Urothelium cell line (cell line): ENCODE data around the gene PCBP3.
"Not testable (repeated sequence)": the region's sequence is repeated elsewhere in the genome, so short reads cannot be mapped to it uniquely, and the experiment has no call there.

Source experiments
- DNase-seq: peaks from one replicate; pipeline ENCODE4 v3.0.0; 2011; ENCODE audit warnings: low spot score, mixed read lengths
- FAIRE-seq: peaks from 2 replicates; lab custom pipeline; 2011; peaks lifted over from hg19 to GRCh38; lab: Jason Lieb, UNC

The PCBP3 gene

DNA sequence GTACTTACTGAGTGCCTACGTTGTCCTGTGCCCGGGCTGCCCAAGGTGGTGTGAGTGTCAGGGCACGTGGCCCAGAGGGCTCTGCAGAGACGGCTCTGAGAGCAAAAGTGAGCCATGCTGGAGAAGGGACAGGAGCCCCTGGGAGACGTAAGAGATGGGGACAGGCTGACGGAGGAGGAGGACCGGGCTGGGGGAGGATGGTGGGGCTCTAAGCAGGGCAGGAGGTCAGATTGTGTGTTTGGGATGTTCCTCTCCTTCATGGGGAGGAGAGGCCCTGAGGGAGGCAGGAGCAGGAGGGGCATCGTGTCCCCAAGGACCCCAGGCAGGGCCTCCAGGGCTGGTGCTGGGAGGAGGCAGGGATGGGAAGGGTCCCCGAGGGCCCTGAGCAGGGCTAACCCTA lies 158.9 kb downstream of the PCBP3 start:
- no peak for DNase-seq
- FAIRE-seq = no peak

DNA sequence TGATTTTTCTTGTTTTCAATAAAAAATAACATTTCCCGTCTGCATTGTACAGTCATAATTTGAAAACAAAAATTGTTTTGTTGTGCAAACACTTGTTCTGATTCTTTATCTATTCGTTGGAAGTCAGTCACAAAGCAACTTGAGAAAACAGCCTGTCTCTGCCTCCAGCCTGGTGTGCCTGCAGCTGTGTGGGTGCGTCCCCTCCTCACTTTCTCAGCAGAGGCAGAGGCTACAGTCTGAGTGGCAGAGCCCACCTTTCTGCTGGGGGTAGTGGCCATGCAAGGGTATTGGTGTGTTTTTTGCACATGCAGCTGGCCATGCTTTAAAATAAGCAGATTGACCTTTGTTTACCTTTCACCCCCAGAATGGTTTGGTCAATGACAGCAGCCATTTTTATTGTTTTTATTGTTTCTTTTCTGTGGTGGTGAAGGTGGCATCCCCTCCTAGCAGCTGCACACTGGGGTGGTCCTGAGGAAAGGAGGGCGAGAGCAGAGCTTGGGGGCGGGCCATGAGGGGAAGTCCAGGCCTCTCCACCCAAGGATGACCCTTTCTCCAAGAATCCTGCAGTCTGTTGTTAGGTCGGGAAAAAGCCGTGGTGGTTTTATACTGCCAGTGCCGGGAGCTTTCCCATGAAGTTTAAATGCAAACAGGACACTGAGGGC lies 159.6 kb downstream of the PCBP3 start:
- DNase-seq (no peak), FAIRE-seq (no peak)

DNA sequence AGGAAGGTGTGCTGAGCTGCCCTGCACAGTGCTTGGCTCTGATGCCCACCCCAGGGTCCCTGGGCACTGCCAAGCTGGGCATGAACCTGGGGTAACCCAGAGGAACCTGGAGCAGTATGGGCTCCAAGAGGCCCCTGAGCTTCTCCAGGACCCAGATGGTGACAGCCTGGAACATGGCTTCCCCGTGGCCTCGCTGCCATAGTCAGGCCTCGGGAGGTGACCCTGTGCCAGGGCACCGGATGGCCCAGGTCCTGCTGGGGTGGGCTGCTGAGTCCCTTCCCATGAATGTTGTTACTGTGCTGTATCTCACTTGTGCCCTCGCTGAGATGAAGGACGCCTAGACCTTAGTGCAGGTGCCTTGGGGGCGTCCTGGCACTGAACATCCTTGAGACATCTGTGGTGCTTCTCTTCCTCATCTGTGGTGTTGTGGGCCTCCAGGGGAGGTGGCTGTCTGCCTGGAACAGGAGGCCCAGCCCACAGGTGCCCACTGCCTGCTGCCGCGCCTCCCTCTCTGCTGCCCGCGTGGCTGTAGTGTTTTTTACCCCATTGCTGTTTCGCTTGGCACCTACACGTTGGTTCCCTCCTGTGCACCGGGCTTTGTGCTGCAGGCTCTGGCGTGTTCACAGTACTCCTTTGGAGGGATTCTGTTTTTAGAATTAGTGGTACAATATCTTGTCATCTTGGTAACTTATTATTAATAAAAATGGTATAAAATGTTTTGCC lies 160.3 kb downstream of the PCBP3 start:
- no peak for DNase-seq

DNA sequence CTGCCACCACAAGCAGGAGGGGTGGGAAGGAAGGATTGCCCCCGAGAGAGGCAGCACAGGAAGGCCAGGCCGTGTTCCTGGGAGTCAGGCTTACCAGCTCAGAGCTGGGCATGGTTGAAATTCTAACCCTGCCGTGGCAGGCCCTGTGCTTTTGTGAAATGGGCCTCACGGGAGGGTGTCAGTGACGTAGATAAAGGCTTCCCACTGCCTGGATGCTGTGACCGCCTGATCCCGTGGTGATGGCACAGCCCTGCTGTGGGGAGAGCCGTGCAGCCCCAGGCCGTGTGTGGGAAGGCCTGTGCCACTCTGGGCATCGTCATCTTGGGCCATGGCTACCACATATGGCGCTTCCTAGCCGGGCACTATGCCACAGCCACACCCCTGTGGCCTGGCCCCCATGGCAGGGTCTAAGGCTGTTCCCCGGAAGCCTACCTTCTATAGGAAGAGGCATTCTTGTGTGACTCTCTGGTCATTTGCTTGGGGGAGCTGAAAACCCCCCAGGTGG lies 161.3 kb downstream of the PCBP3 start:
- no peak for FAIRE-seq

More for the DNA sequence above, 160.3 kb downstream of the PCBP3 start:
- no peak for FAIRE-seq

DNA sequence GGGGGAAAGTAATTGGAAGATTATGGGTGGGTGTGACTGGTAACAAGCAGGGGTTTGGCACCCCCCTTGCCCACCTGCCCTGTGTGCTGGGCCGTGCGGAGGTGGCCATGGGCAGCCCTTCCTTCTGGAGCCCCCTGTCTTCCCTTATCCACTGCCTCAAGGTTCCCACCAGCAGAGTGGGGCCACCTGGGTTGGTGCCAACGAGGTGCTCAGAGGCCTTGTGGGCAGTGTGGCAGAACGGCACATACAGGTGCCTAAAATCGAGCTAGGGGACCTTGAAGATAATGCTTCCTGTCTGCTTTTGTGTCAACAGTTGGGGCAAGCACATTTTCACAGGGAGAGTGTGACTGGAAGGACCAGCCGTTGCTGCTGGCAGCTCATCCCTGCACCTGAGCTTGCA lies 161.8 kb downstream of the PCBP3 start:
- FAIRE-seq (no peak), DNase-seq (no peak)

More for the DNA sequence above, 161.3 kb downstream of the PCBP3 start:
- no peak for DNase-seq

DNA sequence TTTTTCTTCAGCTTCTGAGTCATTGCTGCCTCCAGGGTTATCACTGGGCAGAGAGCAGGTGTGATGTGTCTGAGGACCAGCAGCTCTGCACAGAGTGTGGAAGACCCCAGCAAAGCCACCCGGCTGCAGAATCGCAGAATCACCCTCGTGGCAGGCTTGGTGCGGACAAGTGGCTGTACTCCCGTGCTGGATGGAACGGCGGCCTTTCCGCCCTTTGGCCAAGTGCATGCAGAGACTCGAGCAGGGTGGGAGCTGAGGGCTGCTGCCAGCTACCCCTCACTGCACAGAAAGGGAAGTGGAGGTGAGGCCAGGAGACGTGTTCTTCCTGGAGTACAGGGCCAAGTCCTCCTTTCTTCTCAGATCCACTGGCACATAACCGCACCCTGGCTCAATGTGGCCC lies 162.5 kb downstream of the PCBP3 start:
- DNase-seq = no peak
- no peak for FAIRE-seq

DNA sequence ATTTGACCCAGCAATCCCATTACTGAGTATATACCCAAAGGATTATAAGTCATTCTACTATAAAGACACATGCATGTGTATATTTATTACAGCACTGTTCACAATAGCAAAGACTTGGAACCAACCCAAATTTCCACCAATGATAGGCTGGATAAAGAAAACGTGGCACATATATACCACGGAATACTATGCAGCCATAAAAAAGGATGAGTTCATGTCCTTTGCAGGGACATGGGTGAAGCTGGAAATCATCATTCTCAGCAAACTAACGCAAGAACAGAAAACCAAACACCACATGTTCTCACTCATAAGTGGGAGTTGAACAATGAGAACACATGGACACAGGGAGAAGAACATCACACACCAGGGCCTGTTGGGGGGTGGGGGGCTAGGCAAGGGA lies 165.1 kb downstream of the PCBP3 start:
- DNase-seq, FAIRE-seq: not testable (repeated sequence)

DNA sequence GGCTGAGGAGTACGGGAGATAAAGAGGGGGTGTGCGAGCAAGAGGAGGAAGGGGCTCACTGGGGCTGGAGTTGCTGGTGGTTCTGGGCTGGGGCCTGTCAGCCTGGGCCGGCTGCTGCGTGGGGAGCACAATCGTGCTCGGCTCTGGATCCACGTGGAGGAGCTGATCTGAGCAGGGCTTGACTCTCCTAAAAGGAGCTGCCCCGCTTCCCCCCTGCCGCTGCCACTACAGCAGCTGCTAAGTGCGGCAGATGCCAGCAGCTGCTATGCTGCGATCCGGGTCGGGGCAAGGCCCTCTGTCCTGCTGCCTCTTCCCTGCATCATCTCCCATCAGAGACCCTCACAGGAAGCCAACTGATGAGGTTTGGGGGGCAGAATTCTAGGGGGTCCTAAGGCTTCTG lies 165.9 kb downstream of the PCBP3 start:
- DNase-seq = no peak
- no peak for FAIRE-seq

DNA sequence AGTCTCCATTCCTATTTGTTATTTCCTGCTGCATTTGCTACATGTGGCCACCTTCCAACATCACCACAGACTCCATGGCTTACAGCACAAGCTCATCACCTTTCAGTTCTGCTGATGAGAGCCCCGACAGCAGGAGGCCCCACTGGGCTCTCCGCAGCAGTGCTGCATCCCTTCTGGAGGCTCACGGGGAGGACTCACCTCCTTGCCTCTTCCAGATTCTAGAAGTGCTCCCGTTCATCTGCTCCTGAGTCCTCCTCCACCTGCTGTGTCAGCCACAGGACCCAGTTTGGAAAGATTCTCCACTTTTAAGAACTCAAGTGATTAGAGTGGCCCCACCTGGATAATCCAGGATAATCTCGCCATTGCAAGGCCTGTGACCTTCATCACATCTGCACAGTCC lies 167.6 kb downstream of the PCBP3 start:
- FAIRE-seq (no peak), DNase-seq (no peak)

DNA sequence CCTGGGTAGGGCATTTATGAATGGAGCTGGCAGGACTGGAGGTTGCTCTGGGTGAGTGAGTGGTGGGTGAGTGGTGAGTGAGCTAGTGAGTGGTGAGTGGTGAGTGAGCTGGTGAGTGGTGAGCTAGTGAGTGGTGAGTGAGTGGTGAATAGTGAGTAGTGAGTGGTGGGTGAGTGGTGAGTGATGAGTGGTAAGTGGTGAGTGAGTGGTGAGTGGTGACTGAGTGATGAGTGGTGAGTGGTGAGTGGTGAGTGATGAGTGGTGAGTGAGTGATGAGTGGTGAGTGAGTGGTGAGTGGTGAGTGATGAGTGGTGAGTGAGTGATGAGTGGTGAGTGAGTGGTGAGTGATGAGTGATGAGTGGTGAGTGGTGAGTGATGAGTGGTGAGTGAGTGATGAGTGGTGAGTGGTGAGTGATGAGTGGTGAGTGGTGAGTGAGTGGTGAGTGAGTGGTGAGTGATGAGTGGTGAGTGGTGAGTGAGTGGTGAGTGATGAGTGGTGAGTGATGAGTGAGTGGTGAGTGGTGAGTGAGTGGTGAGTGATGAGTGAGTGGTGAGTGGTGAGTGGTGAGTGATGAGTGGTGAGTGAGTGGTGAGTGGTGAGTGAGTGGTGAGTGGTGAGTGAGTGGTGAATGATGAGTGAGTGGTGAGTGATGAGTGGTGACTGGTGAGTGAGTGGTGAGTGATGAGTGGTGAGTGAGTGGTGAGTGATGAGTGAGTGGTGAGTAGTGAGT lies 170.8 kb downstream of the PCBP3 start:
- not testable (repeated sequence) for DNase-seq, FAIRE-seq

DNA sequence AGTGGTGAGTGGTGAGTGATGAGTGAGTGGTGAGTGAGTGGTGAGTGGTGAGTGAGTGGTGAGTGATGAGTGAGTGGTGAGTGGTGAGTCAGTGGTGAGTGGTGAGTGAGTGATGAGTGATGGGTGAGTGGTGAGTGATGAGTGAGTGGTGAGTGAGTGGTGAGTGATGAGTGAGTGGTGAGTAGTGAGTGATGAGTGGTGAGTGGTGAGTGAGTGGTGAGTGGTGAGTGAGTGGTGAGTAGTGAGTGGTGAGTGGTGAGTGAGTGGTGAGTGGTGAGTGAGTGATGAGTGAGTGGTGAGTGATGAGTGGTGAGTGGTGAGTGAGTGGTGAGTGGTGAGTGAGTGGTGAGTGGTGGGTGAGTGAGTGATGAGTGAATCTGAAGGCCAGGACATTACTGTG lies 172.3 kb downstream of the PCBP3 start:
- FAIRE-seq, DNase-seq: not testable (repeated sequence)

DNA sequence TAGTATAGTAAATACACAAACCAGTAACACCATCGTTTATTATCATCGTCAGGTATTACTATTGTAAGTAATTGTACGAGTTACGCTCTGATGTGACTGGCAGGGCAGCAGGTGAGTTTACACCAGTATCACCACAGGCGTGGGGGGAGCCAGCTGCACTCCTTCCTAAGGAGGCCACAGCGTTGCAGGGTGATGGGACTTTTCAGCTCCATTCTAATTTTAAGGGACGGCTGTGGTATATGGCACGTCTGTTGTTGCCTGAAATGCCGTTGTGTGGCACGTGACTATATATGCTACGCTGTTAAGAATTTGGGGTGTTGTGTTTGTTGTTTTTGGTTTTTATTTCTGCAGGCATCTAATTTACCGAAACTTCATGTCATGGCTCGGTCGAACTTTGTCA lies 173.3 kb downstream of the PCBP3 start:
- no peak for DNase-seq
- no peak for FAIRE-seq

DNA sequence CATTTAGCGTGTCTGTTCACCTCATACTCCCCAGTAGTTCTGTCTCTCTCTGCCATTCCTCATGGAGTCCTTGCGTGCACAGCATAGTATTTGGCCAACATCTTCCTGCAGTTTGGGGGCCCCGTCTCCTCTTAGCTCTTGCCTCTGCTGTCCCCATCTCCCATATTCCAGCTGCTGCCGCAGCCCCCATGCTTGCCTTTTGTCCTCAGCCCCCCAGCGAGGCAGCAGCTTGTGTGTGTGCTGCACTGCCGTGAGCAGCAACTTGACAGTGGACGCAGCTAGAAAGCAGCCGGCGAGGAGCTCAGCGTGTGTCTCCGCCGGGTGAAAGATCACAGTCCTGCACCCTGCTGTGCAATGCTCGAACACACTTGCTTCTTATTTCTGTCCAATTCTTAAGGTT lies 173.8 kb downstream of the PCBP3 start:
- no peak for FAIRE-seq
- DNase-seq = no peak

DNA sequence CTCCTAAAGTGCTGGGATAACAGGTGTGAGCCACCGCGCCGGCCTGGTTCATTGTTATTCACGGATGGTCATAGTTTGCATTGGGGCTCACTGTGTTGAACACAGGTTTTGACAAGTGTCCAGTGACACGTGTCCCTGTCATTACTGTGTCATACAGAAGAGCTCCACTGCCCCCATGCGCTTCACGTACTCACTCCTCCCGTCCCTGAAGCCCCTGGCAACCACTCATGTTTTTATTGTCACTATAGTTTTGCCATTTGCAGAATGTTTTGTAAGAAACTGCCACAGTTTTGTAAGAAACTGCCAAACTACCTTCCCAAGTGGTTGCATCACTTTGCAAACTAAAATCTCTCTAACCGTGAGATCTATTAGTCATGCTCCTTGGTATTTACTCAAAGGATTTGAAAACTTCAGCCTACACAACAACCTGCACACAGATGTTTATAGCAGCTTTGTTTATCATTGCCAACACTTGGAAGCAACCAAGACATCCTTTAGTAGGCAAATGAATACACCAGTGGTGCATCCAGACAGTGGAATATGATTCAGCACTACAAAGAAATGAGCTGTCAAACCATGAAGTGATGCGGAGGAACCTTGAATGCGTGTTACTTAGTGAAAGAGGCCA lies 174.9 kb downstream of the PCBP3 start:
- FAIRE-seq (no peak), DNase-seq (no peak)

DNA sequence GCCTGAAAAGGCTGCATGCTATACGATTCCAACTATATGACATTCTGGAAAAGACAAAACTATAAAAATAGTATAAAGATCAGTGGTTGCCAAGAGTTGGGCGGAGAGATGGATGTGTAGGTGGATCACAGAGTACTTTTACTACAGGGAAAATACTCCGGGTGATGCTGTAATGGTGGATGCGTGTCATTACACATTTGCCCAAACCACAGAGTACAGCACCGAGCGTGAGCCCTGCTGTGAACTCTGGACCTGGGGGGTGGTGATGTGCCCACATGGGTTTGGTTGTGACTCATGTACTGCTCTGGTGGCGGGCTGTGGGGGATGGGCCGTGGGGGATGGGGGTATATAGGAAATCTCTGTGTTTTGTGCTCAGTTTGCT lies 175.4 kb downstream of the PCBP3 start:
- DNase-seq (peak; percentile 71), FAIRE-seq (no peak)

DNA sequence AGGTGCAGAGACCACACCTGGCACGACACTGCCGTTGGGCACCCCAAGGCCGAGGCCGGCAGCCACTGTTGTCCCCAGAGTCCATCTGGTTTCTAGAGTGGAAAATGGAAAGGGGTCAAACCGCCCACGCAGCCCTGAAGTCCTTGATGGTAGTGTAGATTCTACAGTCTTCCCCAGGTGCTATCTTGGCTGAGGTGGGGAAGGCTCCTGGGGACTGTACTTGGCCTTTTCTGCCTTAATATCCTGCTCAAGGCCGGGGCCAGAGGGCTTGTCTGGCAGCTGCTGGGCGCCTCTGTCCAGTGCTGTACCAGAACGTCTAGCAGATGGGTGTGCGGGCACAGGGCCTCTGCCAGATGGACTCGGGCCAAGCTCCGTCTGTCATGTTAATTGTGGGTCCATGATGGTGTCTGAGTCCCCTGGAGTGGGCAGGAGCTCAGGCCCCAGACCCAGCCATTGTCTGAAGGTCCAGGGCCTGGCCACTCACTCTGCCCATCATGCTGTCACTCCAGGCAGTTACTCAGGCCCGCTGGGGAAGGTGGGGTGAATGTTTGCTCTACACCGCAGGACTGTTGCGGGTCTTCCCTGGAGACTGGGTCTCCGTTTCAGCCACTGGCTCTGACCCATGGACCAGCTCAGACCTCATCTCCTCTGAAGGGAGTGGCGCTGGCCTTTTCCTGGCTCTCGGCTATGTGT lies 176.1 kb downstream of the PCBP3 start:
- no peak for DNase-seq
- FAIRE-seq = no peak

DNA sequence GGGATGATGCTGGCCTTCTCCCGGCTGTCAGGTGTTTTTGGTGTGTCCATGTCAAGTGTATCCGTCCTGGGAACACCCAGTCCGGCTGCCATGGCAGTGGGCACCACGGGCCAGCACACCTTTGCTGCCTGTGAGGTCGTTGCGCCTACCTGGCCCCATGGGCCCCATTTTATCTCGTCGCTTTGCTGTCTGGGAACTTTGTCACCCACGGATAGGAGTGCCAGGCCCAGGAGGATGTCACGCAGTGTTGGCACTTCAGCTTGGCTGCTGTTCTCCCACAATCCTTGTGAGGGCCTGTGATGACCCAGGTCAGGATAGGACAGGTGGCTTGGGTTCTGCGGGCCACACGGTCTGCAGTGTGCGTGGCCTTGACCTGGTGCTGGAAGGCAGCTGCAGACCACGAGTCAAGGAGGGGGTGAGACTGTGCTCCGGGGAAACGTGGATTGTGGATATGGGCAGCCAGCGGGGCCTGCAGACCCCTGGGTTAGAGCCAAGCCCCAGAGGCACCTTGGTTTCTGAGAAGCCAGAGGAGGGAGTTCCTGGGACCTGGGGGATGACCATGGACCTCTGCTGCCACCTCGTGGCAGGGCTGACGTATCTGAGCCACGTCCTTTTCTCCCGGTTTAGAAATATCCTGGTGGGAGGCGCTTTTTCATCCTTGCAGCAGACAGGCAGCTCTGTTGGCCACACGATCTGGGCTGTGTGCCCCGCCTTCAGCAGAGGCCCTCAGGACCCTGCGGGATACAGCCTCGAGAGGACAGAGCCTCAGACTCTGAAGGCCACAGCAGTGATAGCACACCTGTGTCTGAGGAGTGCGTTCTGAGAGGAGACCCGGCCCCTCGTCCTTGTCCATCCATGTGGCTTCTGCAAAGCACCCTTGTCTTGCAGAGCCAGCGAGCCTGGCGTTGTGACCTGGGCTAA lies 176.9 kb downstream of the PCBP3 start:
- FAIRE-seq (no peak), DNase-seq (peak; percentile 87)

DNA sequence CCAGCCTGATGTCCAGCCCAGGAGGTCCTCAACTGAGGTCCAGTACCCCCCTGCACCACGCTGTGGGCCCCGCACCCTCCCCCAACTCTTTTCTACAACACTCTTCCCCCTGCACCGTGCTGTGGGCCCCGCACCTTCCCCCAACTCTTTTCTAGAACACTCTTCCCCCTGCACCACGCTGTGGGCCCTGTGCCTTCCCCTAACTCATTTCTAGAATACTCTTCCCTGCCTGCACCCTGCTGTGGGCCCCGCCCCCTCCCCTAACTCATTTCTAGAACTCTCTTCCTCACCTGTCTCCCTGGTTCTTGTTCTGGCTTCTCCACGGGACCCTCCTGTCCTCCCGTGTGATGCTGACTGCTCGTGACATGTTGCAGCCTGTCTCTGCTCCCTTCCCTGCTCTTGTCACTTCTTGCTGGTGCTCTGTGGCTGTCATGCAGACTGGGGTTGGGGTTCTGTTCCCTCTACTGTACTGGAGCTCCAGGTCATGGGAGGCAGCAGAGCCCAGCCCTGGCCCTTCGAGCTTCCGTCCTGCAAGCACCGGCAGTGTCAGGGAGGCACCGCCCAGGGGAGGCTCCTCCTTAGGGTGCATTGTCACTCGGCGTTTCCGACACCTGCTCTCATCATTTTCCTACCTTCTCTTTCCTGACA lies 177.9 kb downstream of the PCBP3 start:
- no peak for FAIRE-seq
- DNase-seq = no peak

DNA sequence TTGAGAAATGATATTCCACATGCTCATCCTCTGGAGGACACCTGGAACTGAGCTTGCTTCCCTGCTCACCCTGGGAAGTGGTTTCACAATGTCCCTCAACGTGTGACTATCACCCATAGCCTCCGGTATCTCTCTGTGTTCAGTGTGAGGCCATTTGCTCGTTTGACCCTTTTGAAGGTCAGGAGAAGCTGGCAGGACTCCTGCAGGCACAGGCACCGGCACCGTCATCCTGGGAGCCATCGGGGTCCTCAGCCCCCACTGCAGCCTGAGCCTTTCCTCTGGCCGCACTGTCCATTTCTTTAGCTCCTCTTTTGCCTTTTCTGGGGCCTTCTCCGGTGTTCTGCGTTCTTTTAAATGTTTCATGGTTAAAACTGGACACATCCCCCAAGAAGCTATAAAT lies 178.5 kb downstream of the PCBP3 start:
- DNase-seq (no peak), FAIRE-seq (no peak)
